Measurements from ENCODE around the gene C5orf22.

GRCh38 chr5:31583129-31583528, 51.0 kb downstream of the C5orf22 start:
- no peak for TF ChIP-seq CTCF (IDR thresholded peaks at IDR 0.05)
- TF ChIP-seq POLR2AphosphoS5 (IDR thresholded peaks at IDR 0.05), result no peak

Data from stomach (tissue), 4 donors.